OCI-LY3 (cell line): ENCODE measurements around the gene VENTX.

Experiments
- H2AFZ ChIP-seq: fragments of 200-600, 300-600 bp; shearing (Covaris generic); 2 replicates; pipeline ENCODE4 v1.6.0; 2014; ENCODE audit warnings: antibody characterized with exemption, low read depth, low read length
- H3K27ac ChIP-seq: fragments of 200-600, 300-600 bp; sonication (generic); 2 replicates; pipeline ENCODE4 v1.5.1; 2014; ENCODE audit warnings: mild to moderate bottlenecking, low read length, moderate library complexity, mixed read lengths
- H3K27me3 ChIP-seq: fragments of 200-600, 300-600 bp; sonication (generic); 2 replicates; pipeline ENCODE4 v1.6.1; 2014; ENCODE audit warnings: low read depth, low read length, mixed read lengths
- H3K36me3 ChIP-seq: fragments of 200-600, 300-600 bp; sonication (generic); replicated peaks from 2 replicates; pipeline ENCODE3; 2014; ENCODE audit warnings: low read depth, low read length, mixed read lengths
- H3K4me1 ChIP-seq: fragments of 300-600, 200-600 bp; sonication (generic); 2 replicates; pipeline ENCODE4 v1.6.1; 2014; ENCODE audit warnings: low read length, mixed read lengths
- H3K4me2 ChIP-seq: fragments of 200-600, 300-600 bp; sonication (generic); 2 replicates; pipeline ENCODE4 v1.6.1; 2014; ENCODE audit warnings: low read length, mixed read lengths
- H3K4me3 ChIP-seq: fragments of 300-600, 200-600 bp; sonication (generic); 2 replicates; pipeline ENCODE4 v1.5.1; 2014; ENCODE audit warnings: antibody characterized with exemption, mild to moderate bottlenecking, low read length, moderate library complexity
- H3K79me2 ChIP-seq: fragments of 300-600, 200-600 bp; shearing (Covaris generic); 2 replicates; pipeline ENCODE4 v1.6.1; 2014; ENCODE audit warnings: mild to moderate bottlenecking, low read length, mixed read lengths
- H3K9ac ChIP-seq: fragments of 300-600, 200-600 bp; shearing (Covaris generic); 2 replicates; pipeline ENCODE4 v1.6.0; 2014; ENCODE audit warnings: mild to moderate bottlenecking, low read length, moderate library complexity
- H3K9me3 ChIP-seq: fragments of 200-600, 300-600 bp; shearing (Covaris generic); 2 replicates; pipeline ENCODE4 v1.6.1; 2014; ENCODE audit warnings: low read length, mixed read lengths; ENCODE audit not compliant: insufficient read depth
- H4K20me1 ChIP-seq: fragments of 200-600, 300-600 bp; sonication (generic); 2 replicates; pipeline ENCODE4 v1.6.1; 2016; ENCODE audit warnings: low read length, mixed read lengths; ENCODE audit not compliant: insufficient read depth
- EZH2phosphoT487 ChIP-seq: fragments of 200-600 bp; shearing (Covaris generic); IDR thresholded peaks from 2 replicates; pipeline ENCODE4 v1.6.1; 2018; ENCODE audit warnings: antibody characterized with exemption, mixed run types, low read depth
- TF ChIP-seq, protein P1 (sequence below): fragments of 200-600, 300-600 bp; sonication (generic); IDR thresholded peaks from 2 replicates; pipeline ENCODE4 v1.5.1; 2014; ENCODE audit warnings: antibody characterized with exemption, low read length, low read depth

The VENTX gene

DNA sequence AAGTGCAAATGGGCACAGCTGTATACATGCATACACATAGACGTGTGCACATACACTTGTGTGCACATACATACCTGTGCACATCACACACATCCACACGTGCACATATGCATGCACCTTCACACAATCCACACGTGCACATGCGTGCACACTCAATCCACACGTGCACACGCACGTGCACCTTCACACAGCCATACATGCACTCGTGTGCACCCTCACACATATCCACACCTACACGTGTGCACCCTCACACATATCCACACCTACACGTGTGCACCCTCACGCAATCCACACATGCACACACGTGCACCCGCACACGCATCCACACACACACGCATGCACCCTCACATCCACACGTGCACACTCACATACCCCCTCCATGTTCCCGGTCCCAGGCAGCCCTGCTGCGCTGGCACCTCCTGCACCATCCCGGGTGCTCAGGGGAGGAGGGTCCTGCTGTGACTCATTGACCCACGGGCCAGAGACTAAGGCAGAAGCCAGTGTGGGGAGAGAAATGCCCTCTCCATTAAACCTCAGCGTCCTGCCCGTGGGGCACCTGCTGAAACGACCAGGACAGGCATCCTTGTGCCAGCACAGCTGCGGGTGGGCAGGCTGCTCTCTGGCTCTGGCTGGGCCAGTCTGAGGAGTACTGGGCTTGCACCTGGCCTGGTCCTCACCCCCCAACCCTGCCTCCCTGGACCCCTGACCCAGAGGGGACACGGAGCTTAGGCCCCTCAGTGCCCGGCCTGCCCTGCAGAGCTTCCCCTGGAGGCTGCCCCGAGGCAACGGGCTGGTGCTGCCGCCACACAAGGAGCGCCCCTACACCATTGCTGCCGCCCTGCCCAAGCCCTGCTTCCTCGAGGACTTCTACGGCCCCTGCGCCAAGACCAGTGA lies 25.4 kb upstream of the VENTX start:
- Histone ChIP-seq H3K79me2 (no peaks in the 10 kb centered on the region), H3K9me3 (no peaks in the 10 kb centered on the region), H4K20me1 (no peaks in the 10 kb centered on the region), H3K36me3 (no peaks in the 10 kb centered on the region), H2AFZ (no peak overlapping the region), H3K27me3 (no peaks in the 10 kb centered on the region), H3K4me1 (no peaks in the 10 kb centered on the region), H3K9ac (no peak overlapping the region), H3K4me3 (no peak overlapping the region), H3K4me2 (no peak overlapping the region), H3K27ac (no peak overlapping the region)
- TF ChIP-seq, protein P1, sequence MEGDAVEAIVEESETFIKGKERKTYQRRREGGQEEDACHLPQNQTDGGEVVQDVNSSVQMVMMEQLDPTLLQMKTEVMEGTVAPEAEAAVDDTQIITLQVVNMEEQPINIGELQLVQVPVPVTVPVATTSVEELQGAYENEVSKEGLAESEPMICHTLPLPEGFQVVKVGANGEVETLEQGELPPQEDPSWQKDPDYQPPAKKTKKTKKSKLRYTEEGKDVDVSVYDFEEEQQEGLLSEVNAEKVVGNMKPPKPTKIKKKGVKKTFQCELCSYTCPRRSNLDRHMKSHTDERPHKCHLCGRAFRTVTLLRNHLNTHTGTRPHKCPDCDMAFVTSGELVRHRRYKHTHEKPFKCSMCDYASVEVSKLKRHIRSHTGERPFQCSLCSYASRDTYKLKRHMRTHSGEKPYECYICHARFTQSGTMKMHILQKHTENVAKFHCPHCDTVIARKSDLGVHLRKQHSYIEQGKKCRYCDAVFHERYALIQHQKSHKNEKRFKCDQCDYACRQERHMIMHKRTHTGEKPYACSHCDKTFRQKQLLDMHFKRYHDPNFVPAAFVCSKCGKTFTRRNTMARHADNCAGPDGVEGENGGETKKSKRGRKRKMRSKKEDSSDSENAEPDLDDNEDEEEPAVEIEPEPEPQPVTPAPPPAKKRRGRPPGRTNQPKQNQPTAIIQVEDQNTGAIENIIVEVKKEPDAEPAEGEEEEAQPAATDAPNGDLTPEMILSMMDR, result no peak
- no peak for TF ChIP-seq EZH2phosphoT487

- Histone ChIP-seq H3K79me2 (no peaks in the 10 kb centered on the region), H3K27me3 (no peaks in the 10 kb centered on the region), H3K4me1 (no peaks in the 10 kb centered on the region), H3K9me3 (no peaks in the 10 kb centered on the region), H2AFZ (no peak overlapping the region), H4K20me1 (no peaks in the 10 kb centered on the region), H3K4me2 (no peak overlapping the region), H3K4me3 (no peak overlapping the region), H3K27ac (no peak overlapping the region), H3K36me3 (no peaks in the 10 kb centered on the region), H3K9ac (no peak overlapping the region)
- TF ChIP-seq, protein P1, result no peak
- TF ChIP-seq EZH2phosphoT487, result no peak
Observed at GRCh38 chr10:133212853-133213494, 24.7 kb upstream of the VENTX start.

- no peaks in the 10 kb centered on the region for H3K36me3 ChIP-seq
- no peaks in the 10 kb centered on the region for H3K4me1 ChIP-seq
- no peaks in the 10 kb centered on the region for H3K79me2 ChIP-seq
- H3K27ac ChIP-seq, result no peak overlapping the region
- no peaks in the 10 kb centered on the region for H3K9me3 ChIP-seq
- TF ChIP-seq EZH2phosphoT487, result no peak
- TF ChIP-seq, protein P1, result no peak
- H3K4me2 ChIP-seq, result no peak overlapping the region
- no peaks in the 10 kb centered on the region for H4K20me1 ChIP-seq
- H3K4me3 ChIP-seq, result no peak overlapping the region
- H2AFZ ChIP-seq, result no peak overlapping the region
- H3K27me3 ChIP-seq, result no peaks in the 10 kb centered on the region
- no peak overlapping the region for H3K9ac ChIP-seq
Observed at GRCh38 chr10:133213641-133214467, 23.8 kb upstream of the VENTX start.
